Progenitor cell of endocrine pancreas (in vitro differentiated cells): ENCODE measurements around the gene SF3B6. TPM values are rescaled to one million over a fixed set of nuclear protein-coding genes. Genes with fewer than 3 reads are reported as not detected.
"Not testable (repeated sequence)": the region's sequence is repeated elsewhere in the genome, so short reads cannot be mapped to it uniquely, and the experiment has no call there.

Experiments used
- DNase-seq: peaks from one replicate; pipeline ENCODE4 v3.0.0; 2021; ENCODE audit warnings: low spot score; ENCODE audit not compliant: unreplicated experiment
- H3K27ac Mint-ChIP-seq: 2 replicates; pipeline ENCODE4 v1.8.0; 2021; ENCODE audit warnings: mild to moderate bottlenecking, moderate library complexity, mixed read lengths
- H3K27me3 Mint-ChIP-seq: 2 replicates; pipeline ENCODE4 v1.8.0; 2021; ENCODE audit warnings: mixed read lengths
- H3K36me3 Mint-ChIP-seq: 2 replicates; pipeline ENCODE4 v1.8.0; 2022; ENCODE audit warnings: mixed read lengths; ENCODE audit not compliant: insufficient read depth
- H3K4me1 Mint-ChIP-seq: 2 replicates; pipeline ENCODE4 v1.8.0; 2021; ENCODE audit warnings: low read depth, mixed read lengths
- H3K4me3 Mint-ChIP-seq: 2 replicates; pipeline ENCODE4 v1.8.0; 2021; ENCODE audit warnings: low read depth, mild to moderate bottlenecking, moderate library complexity, mixed read lengths
- H3K9me3 Mint-ChIP-seq: 2 replicates; pipeline ENCODE4 v1.8.0; 2021; ENCODE audit warnings: low read depth, mixed read lengths
- CTCF ChIP-seq: fragments of 200-600 bp; sonication (generic); IDR thresholded peaks from one replicate; pipeline ENCODE4 v1.5.0; 2021; ENCODE audit warnings: antibody characterized with exemption, mild to moderate bottlenecking; ENCODE audit not compliant: unreplicated experiment
- total RNA-seq: library from RNA; stranded (reverse); gene quantifications from 2 replicates; pipeline ENCODE4 v1.2.1, GENCODE V29; 2021

Gene SF3B6
- total RNA-seq, 1 donor from 2014 or later: 101 TPM

GRCh38 chr2:24110660-24111303 is 34.7 kb upstream of the SF3B6 start:
- no peak overlapping the region for H3K4me3 Mint-ChIP-seq
- H3K36me3 Mint-ChIP-seq: peaks cover 6% of the 10 kb centered on the region
- peaks cover 27% of the 10 kb centered on the region for H3K9me3 Mint-ChIP-seq
- no peak for TF ChIP-seq CTCF
- H3K27ac Mint-ChIP-seq: no peak overlapping the region
- no peaks in the 10 kb centered on the region for H3K27me3 Mint-ChIP-seq
- peaks cover 3% of the 10 kb centered on the region for H3K4me1 Mint-ChIP-seq
- DNase-seq: no peak

- H3K36me3 Mint-ChIP-seq, DNase-seq, H3K27ac Mint-ChIP-seq, H3K4me3 Mint-ChIP-seq, H3K4me1 Mint-ChIP-seq, H3K27me3 Mint-ChIP-seq: not testable (repeated sequence)
- peaks cover 30% of the 10 kb centered on the region for H3K9me3 Mint-ChIP-seq
Measured at GRCh38 chr2:24109431-24109830, 33.3 kb upstream of the SF3B6 start.

- H3K9me3 Mint-ChIP-seq: peaks cover 29% of the 10 kb centered on the region
- DNase-seq: no peak
- no peak for TF ChIP-seq CTCF
- no peak overlapping the region for H3K27ac Mint-ChIP-seq
- H3K4me3 Mint-ChIP-seq: no peak overlapping the region
- H3K36me3 Mint-ChIP-seq: peaks cover 6% of the 10 kb centered on the region
- H3K4me1 Mint-ChIP-seq: peaks cover 3% of the 10 kb centered on the region
- H3K27me3 Mint-ChIP-seq: no peaks in the 10 kb centered on the region
Measured at GRCh38 chr2:24107336-24107735, 31.2 kb upstream of the SF3B6 start.

GRCh38 chr2:24106786-24107185 is 30.7 kb upstream of the SF3B6 start:
- Mint-ChIP-seq H3K9me3 (peaks cover 29% of the 10 kb centered on the region), H3K4me1 (peaks cover 3% of the 10 kb centered on the region), H3K4me3 (no peak overlapping the region), H3K27ac (no peak overlapping the region), H3K36me3 (peaks cover 6% of the 10 kb centered on the region), H3K27me3 (no peaks in the 10 kb centered on the region)
- no peak for DNase-seq
- no peak for TF ChIP-seq CTCF

- Mint-ChIP-seq H3K9me3 (peaks cover 29% of the 10 kb centered on the region), H3K27me3 (no peaks in the 10 kb centered on the region), H3K36me3 (peaks cover 6% of the 10 kb centered on the region), H3K27ac (no peak overlapping the region), H3K4me1 (no peaks in the 10 kb centered on the region), H3K4me3 (no peak overlapping the region)
- no peak for TF ChIP-seq CTCF
- no peak for DNase-seq
Measured at GRCh38 chr2:24105816-24106215, 29.7 kb upstream of the SF3B6 start.

GRCh38 chr2:24104906-24105305 is 28.8 kb upstream of the SF3B6 start:
- no peaks in the 10 kb centered on the region for H3K4me1 Mint-ChIP-seq
- no peak overlapping the region for H3K4me3 Mint-ChIP-seq
- H3K36me3 Mint-ChIP-seq: peaks cover 8% of the 10 kb centered on the region
- no peak for TF ChIP-seq CTCF
- no peaks in the 10 kb centered on the region for H3K27me3 Mint-ChIP-seq
- peaks cover 31% of the 10 kb centered on the region for H3K9me3 Mint-ChIP-seq
- no peak overlapping the region for H3K27ac Mint-ChIP-seq
- no peak for DNase-seq
